IMR-90 (cell line): ENCODE measurements around the gene DARS1. TPM values are rescaled to one million over a fixed set of nuclear protein-coding genes. Genes with fewer than 3 reads are reported as not detected.

Experiments used
- ATAC-seq: fragments of 200-7000 bp; cut with Tn5 transposase; 2 replicates; pipeline ENCODE4 v1.9.1; 2020; ENCODE audit warnings: low read depth, mild to moderate bottlenecking, moderate library complexity
- BruUV-seq: library from RNA; stranded (reverse); fragments of 400-500 nt; replicated peaks from 2 replicates; lab custom pipeline; 2021; lab: Mats Ljungman, UMichigan
- CTCF ChIA-PET: fragments of 300-600 bp; formaldehyde crosslinking; extraction: SDS; loops from one replicate; lab custom pipeline; 2021; ENCODE audit warnings: antibody characterized with exemption; lab: Yijun Ruan, JAX
- POLR2A ChIA-PET: fragments of 300-600 bp; sonication (Branson Sonifier 250); formaldehyde crosslinking; loops from one replicate; lab custom pipeline; 2022; ENCODE audit warnings: antibody characterized with exemption; ENCODE audit not compliant: unreplicated experiment; lab: Charles Lee
- DNase-seq: peaks from one replicate; pipeline ENCODE4 v3.0.0; 2013
- H2AFZ ChIP-seq: replicated peaks from 2 replicates; pipeline ENCODE3; 2013; ENCODE audit warnings: low read length, mild to moderate bottlenecking; ENCODE audit not compliant: poor library complexity
- H2AK5ac ChIP-seq: 2 replicates; pipeline ENCODE4 v1.6.1; 2013; ENCODE audit warnings: low read depth, low read length, inconsistent platforms
- H2AK9ac ChIP-seq: replicated peaks from 2 replicates; pipeline ENCODE3; 2013; ENCODE audit warnings: mild to moderate bottlenecking, low read depth, low read length, moderate library complexity; ENCODE audit not compliant: poor library complexity
- H2BK120ac ChIP-seq: 2 replicates; pipeline ENCODE4 v1.6.1; 2013; ENCODE audit warnings: low read depth, low read length, inconsistent platforms
- H2BK15ac ChIP-seq: 3 replicates; pipeline ENCODE4 v1.6.1; 2013; ENCODE audit warnings: low read depth, low read length, inconsistent platforms
- H2BK20ac ChIP-seq: 2 replicates; pipeline ENCODE4 v1.6.1; 2013; ENCODE audit warnings: low read depth, mild to moderate bottlenecking, inconsistent platforms, low read length, moderate library complexity
- H2BK5ac ChIP-seq: 2 replicates; pipeline ENCODE4 v1.6.1; 2013; ENCODE audit warnings: mild to moderate bottlenecking, low read depth, low read length, inconsistent platforms; ENCODE audit not compliant: poor library complexity, severe bottlenecking
- H3K14ac ChIP-seq: replicated peaks from 2 replicates; pipeline ENCODE4 v1.6.1; 2013; ENCODE audit warnings: low read depth, low read length, inconsistent platforms
- H3K18ac ChIP-seq: 2 replicates; pipeline ENCODE4 v1.6.1; 2013; ENCODE audit warnings: low read depth, low read length, control low read depth
- H3K23ac ChIP-seq: 2 replicates; pipeline ENCODE4 v1.6.1; 2013; ENCODE audit warnings: low read depth, low read length, inconsistent platforms
- H3K27ac ChIP-seq: 2 replicates; pipeline ENCODE4 v1.5.1; 2013; ENCODE audit warnings: mild to moderate bottlenecking, control low read depth, low read length; ENCODE audit not compliant: insufficient read depth
- H3K27me3 ChIP-seq: 2 replicates; pipeline ENCODE4 v1.6.1; 2013; ENCODE audit warnings: low read length; ENCODE audit not compliant: control insufficient read depth, insufficient read depth
- H3K36me3 ChIP-seq: 2 replicates; pipeline ENCODE4 v1.6.1; 2013; ENCODE audit warnings: low read length, mixed read lengths; ENCODE audit not compliant: control insufficient read depth, insufficient read depth
- H3K4ac ChIP-seq: 2 replicates; pipeline ENCODE4 v1.6.1; 2013; ENCODE audit warnings: low read depth, low read length, inconsistent platforms
- H3K4me1 ChIP-seq: 2 replicates; pipeline ENCODE4 v1.6.1; 2013; ENCODE audit warnings: low read length, mixed read lengths; ENCODE audit not compliant: control insufficient read depth, insufficient read depth
- H3K4me2 ChIP-seq: 2 replicates; pipeline ENCODE4 v1.6.1; 2013; ENCODE audit warnings: low read depth, mild to moderate bottlenecking, control low read depth, low read length, moderate library complexity
- H3K4me3 ChIP-seq: 2 replicates; pipeline ENCODE4 v1.5.1; 2013; ENCODE audit warnings: low read depth, mild to moderate bottlenecking, control low read depth, low read length, moderate library complexity; ENCODE audit not compliant: insufficient read depth
- H3K56ac ChIP-seq: 2 replicates; pipeline ENCODE4 v1.6.1; 2013; ENCODE audit warnings: low read length, inconsistent platforms; ENCODE audit not compliant: insufficient read depth; ENCODE audit errors: extremely low read depth
- H3K79me1 ChIP-seq, 2 experiments: 2 replicates each; pipeline ENCODE4 v1.6.1; 2013; ENCODE audit warnings: low read length in 2 of 2, inconsistent platforms in 1 of 2, low read depth in 1 of 2
- H3K9ac ChIP-seq: 2 replicates; pipeline ENCODE4 v1.6.1; 2013; ENCODE audit warnings: low read depth, low read length, control low read depth
- H3K9me1 ChIP-seq: 2 replicates; pipeline ENCODE4 v1.6.1; 2013; ENCODE audit warnings: low read length, inconsistent platforms; ENCODE audit not compliant: insufficient read depth
- H3K9me3 ChIP-seq: 2 replicates; pipeline ENCODE4 v1.6.1; 2013; ENCODE audit warnings: low read length; ENCODE audit not compliant: control insufficient read depth, insufficient read depth
- H4K20me1 ChIP-seq: 2 replicates; pipeline ENCODE4 v1.6.1; 2013; ENCODE audit warnings: low read length, inconsistent platforms; ENCODE audit not compliant: insufficient read depth
- H4K5ac ChIP-seq: 2 replicates; pipeline ENCODE4 v1.6.1; 2013; ENCODE audit warnings: mild to moderate bottlenecking, low read depth, low read length, control low read depth
- H4K8ac ChIP-seq, 2 experiments: 2 replicates each; pipeline ENCODE4 v1.6.1; 2013; ENCODE audit warnings: low read depth in 2 of 2, low read length in 2 of 2, control low read depth in 1 of 2, inconsistent platforms in 1 of 2
- H4K91ac ChIP-seq: 2 replicates; pipeline ENCODE4 v1.6.1; 2013; ENCODE audit warnings: low read depth, low read length, inconsistent platforms; ENCODE audit not compliant: insufficient read depth
- BHLHE40 ChIP-seq: fragments of 150-350 bp; IDR thresholded peaks from 2 replicates; pipeline ENCODE4 v1.6.1; 2016; ENCODE audit warnings: mild to moderate bottlenecking, low read depth, low read length
- CEBPB ChIP-seq: IDR thresholded peaks from 2 replicates; pipeline ENCODE4 v1.6.1; 2012; ENCODE audit warnings: low read depth, low read length, improper control_type of control experiment
- CHD1 ChIP-seq: IDR thresholded peaks from 2 replicates; pipeline ENCODE4 v1.6.1; 2012; ENCODE audit warnings: low read depth, low read length, improper control_type of control experiment
- CTCF ChIP-seq: conservative IDR thresholded peaks from 2 replicates; pipeline ENCODE4 v1.5.1; 2012; ENCODE audit warnings: mild to moderate bottlenecking, low read depth, low read length, improper control_type of control experiment
- ELK1 ChIP-seq: fragments of 150-350 bp; IDR thresholded peaks from 2 replicates; pipeline ENCODE4 v1.6.1; 2016; ENCODE audit warnings: low read depth, mild to moderate bottlenecking, low read length, moderate library complexity, borderline replicate concordance
- FOS ChIP-seq: fragments of 150-350 bp; IDR thresholded peaks from 2 replicates; pipeline ENCODE4 v1.6.1; 2016; ENCODE audit warnings: low read depth, low read length
- MAFK ChIP-seq: IDR thresholded peaks from 2 replicates; pipeline ENCODE4 v1.6.1; 2012; ENCODE audit warnings: low read depth, low read length, improper control_type of control experiment
- MAZ ChIP-seq: IDR thresholded peaks from 2 replicates; pipeline ENCODE4 v1.6.1; 2012; ENCODE audit warnings: low read depth, mild to moderate bottlenecking, low read length, improper control_type of control experiment, moderate library complexity, borderline replicate concordance
- MXI1 ChIP-seq: IDR thresholded peaks from 2 replicates; pipeline ENCODE4 v1.6.1; 2012; ENCODE audit warnings: low read depth, mild to moderate bottlenecking, low read length, moderate library complexity, borderline replicate concordance
- NFE2L2 ChIP-seq: fragments of 150-350 bp; IDR thresholded peaks from 2 replicates; pipeline ENCODE4 v1.6.1; 2016; ENCODE audit warnings: low read depth, mild to moderate bottlenecking, low read length
- POLR2A ChIP-seq: IDR thresholded peaks from 2 replicates; pipeline ENCODE4 v1.6.1; 2012; ENCODE audit warnings: mild to moderate bottlenecking, low read depth, low read length
- RAD21 ChIP-seq: IDR thresholded peaks from 2 replicates; pipeline ENCODE4 v1.6.1; 2012; ENCODE audit warnings: low read length, improper control_type of control experiment
- RCOR1 ChIP-seq: IDR thresholded peaks from 2 replicates; pipeline ENCODE4 v1.6.1; 2012; ENCODE audit warnings: mild to moderate bottlenecking, low read length, improper control_type of control experiment; ENCODE audit not compliant: insufficient replicate concordance
- RFX5 ChIP-seq: IDR thresholded peaks from 2 replicates; pipeline ENCODE4 v1.8.0; 2012; ENCODE audit warnings: low read depth, mild to moderate bottlenecking, low read length, moderate library complexity
- SMC3 ChIP-seq: fragments of 150-350 bp; IDR thresholded peaks from 2 replicates; pipeline ENCODE4 v1.6.1; 2016; ENCODE audit warnings: low read depth, mild to moderate bottlenecking, antibody characterized with exemption, low read length, moderate library complexity
- USF2 ChIP-seq: fragments of 150-350 bp; IDR thresholded peaks from 2 replicates; pipeline ENCODE4 v1.6.1; 2017; ENCODE audit warnings: mild to moderate bottlenecking, antibody characterized with exemption, low read length, low read depth
- WGBS, 2 experiments: methylation state at CpG; one replicate each; pipeline versions ENCODE4 v1.1.5 to v1.1.7; 2013; ENCODE audit warnings: missing lambda C conversion rate in 2 of 2; ENCODE audit not compliant: insufficient read length in 1 of 2; ENCODE audit errors: extremely low coverage in 2 of 2; 5-methylcytosine and 5-hydroxymethylcytosine counted together
- dilution Hi-C: fragments of 300-500 bp; cut with HindIII; formaldehyde crosslinking; loops from one replicate; pipeline ENCODE4 v1.14.3; 2018; ENCODE audit warnings: low sequenced_read_pairs; ENCODE audit not compliant: unreplicated experiment
- in situ Hi-C: fragments of 300-500 bp; cut with MboI; formaldehyde crosslinking; loops from 3 replicates; pipeline ENCODE4 v1.14.3; 2019; ENCODE audit warnings: low sequenced_read_pairs, inconsistent platforms, mixed read lengths
- intact Hi-C: fragments of 100-400 bp; cut with micrococcal nuclease; formaldehyde crosslinking; loops from 2 replicates; pipeline ENCODE4 v1.10.0; 2022
- polyA plus RNA-seq, 3 experiments: library from polyadenylated mRNA; depleted of rRNA; stranded (reverse); fragments of >200 nt; gene quantifications; 2 replicates each; pipeline ENCODE4 v1.2.3, GENCODE V29; 2012; ENCODE audit warnings: low replicate concordance in 1 of 3
- total RNA-seq: library from RNA; depleted of rRNA; stranded (reverse); fragments of >200 nt; gene quantifications from 2 replicates; pipeline ENCODE4 v1.2.3, GENCODE V29; 2012

Gene DARS1
- total and polyA plus RNA-seq, 2 of the 4 experiments (the other 2 are of a cell fraction) = 56.5 to 66.5 TPM

GRCh38 chr2:135926605-135927004 is 58.8 kb downstream of the DARS1 start:
- H2AK9ac ChIP-seq = no peak overlapping the region
- no peak overlapping the region for H3K4ac ChIP-seq
- peaks cover 0 to 3% of the 10 kb centered on the region in 2 experiments; a peak in 1 of 4 replicates for H3K79me1 ChIP-seq
- no CpG with 5 or more reads among the region's 3 CpGs for WGBS, 2 experiments
- H3K9me3 ChIP-seq = no peaks in the 10 kb centered on the region
- H2BK15ac ChIP-seq = no peak overlapping the region
- no peak overlapping the region for H3K4me3 ChIP-seq
- no peak overlapping the region for H4K91ac ChIP-seq
- H3K27me3 ChIP-seq = no peaks in the 10 kb centered on the region
- ATAC-seq (no peak; the same call in 1 of the 2 replicates), DNase-seq (no peak)
- no peak overlapping the region for H2BK5ac ChIP-seq
- H3K23ac ChIP-seq = no peak overlapping the region
- no peak overlapping the region for H2BK20ac ChIP-seq
- no peaks in the 10 kb centered on the region for H4K20me1 ChIP-seq
- in situ Hi-C loops = no loop called here
- ChIA-PET POLR2A (no interaction called here), CTCF (no interaction called here)
- H2BK120ac ChIP-seq = no peak overlapping the region
- TF ChIP-seq FOS (no peak), USF2 (no peak), POLR2A (no peak), ELK1 (no peak), RFX5 (no peak), RCOR1 (no peak), RAD21 (no peak), MAFK (no peak), BHLHE40 (no peak), CHD1 (no peak), NFE2L2 (no peak), CTCF (no peak), MAZ (no peak), CEBPB (no peak), MXI1 (no peak), SMC3 (no peak)
- no peak overlapping the region for H3K56ac ChIP-seq
- H3K18ac ChIP-seq = no peak overlapping the region
- H2AFZ ChIP-seq = no peak overlapping the region
- H3K14ac ChIP-seq = no peak overlapping the region
- H4K8ac ChIP-seq = no peak overlapping the region
- intact Hi-C loops = loop anchor here (1.0 to 10.0 kb wide), 2 partner anchors 22 to 198 kb away; no protein-coding TSS in a partner anchor
- peaks cover 16% of the 10 kb centered on the region for H3K36me3 ChIP-seq
- H2AK5ac ChIP-seq = no peak overlapping the region
- no peaks in the 10 kb centered on the region for H3K9me1 ChIP-seq
- no peak overlapping the region for H3K9ac ChIP-seq
- no peak overlapping the region for H3K4me2 ChIP-seq
- peaks cover 2% of the 10 kb centered on the region; the same call in 1 of the 2 replicates for H3K4me1 ChIP-seq
- dilution Hi-C loops = no loop called here
- no peak overlapping the region for H3K27ac ChIP-seq
- no peak overlapping the region for H4K5ac ChIP-seq
- BruUV-seq = no TSS peak
